ENCODE measurements around the gene MC1R. TPM values are rescaled to one million over a fixed set of nuclear protein-coding genes. Genes with fewer than 3 reads are reported as not detected.

The MC1R gene
- total and polyA plus RNA-seq, 10 of the 15 experiments (the other 5 are each of a cell fraction or from before 2014, with no cell fraction given), result 0.06 to 2.3 (median 0.45) TPM

- TF ChIP-seq MEF2B (IDR thresholded peaks at IDR 0.05; ENCODE audit: partially characterized antibody, poor library complexity, severe bottlenecking) (peak; percentile 41), KDM1A (IDR thresholded peaks at IDR 0.05; ENCODE audit: borderline replicate concordance) (no peak), MTA3 (IDR thresholded peaks at IDR 0.05; ENCODE audit: borderline replicate concordance, low read length) (0 out of 2 replicates have a peak, but pooled peaks have one; percentile 39), NBN (IDR thresholded peaks at IDR 0.05) (peak; percentile 64), EED (IDR thresholded peaks at IDR 0.05; ENCODE audit: low read depth) (peak; percentile 45; the same call in 1 of the 2 replicates), FOXM1 (IDR thresholded peaks at IDR 0.05; ENCODE audit: low read depth, low read length) (no peak), PAX8 (IDR thresholded peaks at IDR 0.05) (no peak), SUPT20H (IDR thresholded peaks at IDR 0.05; ENCODE audit: borderline replicate concordance, control insufficient read depth, low read depth, low read length) (no peak), ZNF24 (IDR thresholded peaks at IDR 0.05) (no peak), NR2C1 (IDR thresholded peaks at IDR 0.05) (no peak), ZNF217 (IDR thresholded peaks at IDR 0.05) (no peak), ATF3 (IDR thresholded peaks at IDR 0.05; ENCODE audit: borderline replicate concordance, extremely low read depth, low read depth, low read length) (no peak), GATAD2B (conservative IDR thresholded peaks at IDR 0.05; ENCODE audit: low read depth) (peak; percentile 80; the same call in 1 of the 2 replicates), TCF7 (IDR thresholded peaks at IDR 0.05; ENCODE audit: borderline replicate concordance) (peak; percentile 99), ZZZ3 (IDR thresholded peaks at IDR 0.05; ENCODE audit: control insufficient read depth, insufficient read length, low read depth) (no peak), ZBTB11 (CRISPR knock-in tag; IDR thresholded peaks at IDR 0.05) (no peak), BMI1 (IDR thresholded peaks at IDR 0.05; ENCODE audit: borderline replicate concordance) (no peak), TCF12 (IDR thresholded peaks at IDR 0.05; ENCODE audit: low read depth, low read length) (peak; percentile 58; the same call in 1 of the 2 replicates)
- TF ChIP-seq, protein P1, sequence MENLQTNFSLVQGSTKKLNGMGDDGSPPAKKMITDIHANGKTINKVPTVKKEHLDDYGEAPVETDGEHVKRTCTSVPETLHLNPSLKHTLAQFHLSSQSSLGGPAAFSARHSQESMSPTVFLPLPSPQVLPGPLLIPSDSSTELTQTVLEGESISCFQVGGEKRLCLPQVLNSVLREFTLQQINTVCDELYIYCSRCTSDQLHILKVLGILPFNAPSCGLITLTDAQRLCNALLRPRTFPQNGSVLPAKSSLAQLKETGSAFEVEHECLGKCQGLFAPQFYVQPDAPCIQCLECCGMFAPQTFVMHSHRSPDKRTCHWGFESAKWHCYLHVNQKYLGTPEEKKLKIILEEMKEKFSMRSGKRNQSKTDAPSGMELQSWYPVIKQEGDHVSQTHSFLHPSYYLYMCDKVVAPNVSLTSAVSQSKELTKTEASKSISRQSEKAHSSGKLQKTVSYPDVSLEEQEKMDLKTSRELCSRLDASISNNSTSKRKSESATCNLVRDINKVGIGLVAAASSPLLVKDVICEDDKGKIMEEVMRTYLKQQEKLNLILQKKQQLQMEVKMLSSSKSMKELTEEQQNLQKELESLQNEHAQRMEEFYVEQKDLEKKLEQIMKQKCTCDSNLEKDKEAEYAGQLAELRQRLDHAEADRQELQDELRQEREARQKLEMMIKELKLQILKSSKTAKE (IDR thresholded peaks at IDR 0.05; ENCODE audit: low read depth, poor library complexity, severe bottlenecking), result no peak
- TF ChIP-seq, protein P2, sequence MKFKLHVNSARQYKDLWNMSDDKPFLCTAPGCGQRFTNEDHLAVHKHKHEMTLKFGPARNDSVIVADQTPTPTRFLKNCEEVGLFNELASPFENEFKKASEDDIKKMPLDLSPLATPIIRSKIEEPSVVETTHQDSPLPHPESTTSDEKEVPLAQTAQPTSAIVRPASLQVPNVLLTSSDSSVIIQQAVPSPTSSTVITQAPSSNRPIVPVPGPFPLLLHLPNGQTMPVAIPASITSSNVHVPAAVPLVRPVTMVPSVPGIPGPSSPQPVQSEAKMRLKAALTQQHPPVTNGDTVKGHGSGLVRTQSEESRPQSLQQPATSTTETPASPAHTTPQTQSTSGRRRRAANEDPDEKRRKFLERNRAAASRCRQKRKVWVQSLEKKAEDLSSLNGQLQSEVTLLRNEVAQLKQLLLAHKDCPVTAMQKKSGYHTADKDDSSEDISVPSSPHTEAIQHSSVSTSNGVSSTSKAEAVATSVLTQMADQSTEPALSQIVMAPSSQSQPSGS (IDR thresholded peaks at IDR 0.05; ENCODE audit: low read length), result no peak
Measured at GRCh38 chr16:89917773-89918452, 749 bp upstream of the MC1R start (continued).
